ENCODE data around the gene INPPL1.

Gene INPPL1

GRCh38 chr11:72218251-72218745, 6.3 kb upstream of the INPPL1 start:
- no peak for DNase-seq (ENCODE audit: low read depth in 2 of 2)

DNA sequence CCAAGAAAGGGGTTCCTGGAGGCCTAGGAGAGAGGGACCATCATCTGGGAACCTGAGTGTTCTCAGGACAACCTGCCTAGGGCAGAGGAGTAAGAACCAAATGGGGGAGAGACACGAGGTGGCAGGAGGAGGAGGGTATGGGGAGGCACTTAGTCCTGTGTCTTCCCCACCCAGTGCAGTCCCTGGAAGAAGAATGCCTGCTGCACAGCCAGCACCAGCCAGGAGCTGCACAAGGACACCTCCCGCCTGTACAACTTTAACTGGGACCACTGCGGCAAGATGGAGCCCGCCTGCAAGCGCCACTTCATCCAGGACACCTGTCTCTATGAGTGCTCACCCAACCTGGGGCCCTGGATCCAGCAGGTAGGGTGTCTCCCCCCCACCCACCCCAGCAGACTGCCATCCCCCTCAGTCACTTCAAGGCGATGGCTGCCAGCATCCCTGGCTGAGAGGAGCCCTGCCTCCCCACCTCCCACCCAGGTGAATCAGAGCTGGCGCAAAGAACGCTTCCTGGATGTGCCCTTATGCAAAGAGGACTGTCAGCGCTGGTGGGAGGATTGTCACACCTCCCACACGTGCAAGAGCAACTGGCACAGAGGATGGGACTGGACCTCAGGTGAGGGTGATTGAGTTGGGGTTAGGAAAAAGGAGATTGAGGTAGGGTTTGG, 3.7 kb upstream of the INPPL1 start:
- no peak for DNase-seq (ENCODE audit: low read depth in 2 of 2)

- no peak for DNase-seq (ENCODE audit: low read depth in 2 of 2)
These were observed 3.0 kb upstream of the INPPL1 start for GRCh38 chr11:72221386-72222075.

DNA sequence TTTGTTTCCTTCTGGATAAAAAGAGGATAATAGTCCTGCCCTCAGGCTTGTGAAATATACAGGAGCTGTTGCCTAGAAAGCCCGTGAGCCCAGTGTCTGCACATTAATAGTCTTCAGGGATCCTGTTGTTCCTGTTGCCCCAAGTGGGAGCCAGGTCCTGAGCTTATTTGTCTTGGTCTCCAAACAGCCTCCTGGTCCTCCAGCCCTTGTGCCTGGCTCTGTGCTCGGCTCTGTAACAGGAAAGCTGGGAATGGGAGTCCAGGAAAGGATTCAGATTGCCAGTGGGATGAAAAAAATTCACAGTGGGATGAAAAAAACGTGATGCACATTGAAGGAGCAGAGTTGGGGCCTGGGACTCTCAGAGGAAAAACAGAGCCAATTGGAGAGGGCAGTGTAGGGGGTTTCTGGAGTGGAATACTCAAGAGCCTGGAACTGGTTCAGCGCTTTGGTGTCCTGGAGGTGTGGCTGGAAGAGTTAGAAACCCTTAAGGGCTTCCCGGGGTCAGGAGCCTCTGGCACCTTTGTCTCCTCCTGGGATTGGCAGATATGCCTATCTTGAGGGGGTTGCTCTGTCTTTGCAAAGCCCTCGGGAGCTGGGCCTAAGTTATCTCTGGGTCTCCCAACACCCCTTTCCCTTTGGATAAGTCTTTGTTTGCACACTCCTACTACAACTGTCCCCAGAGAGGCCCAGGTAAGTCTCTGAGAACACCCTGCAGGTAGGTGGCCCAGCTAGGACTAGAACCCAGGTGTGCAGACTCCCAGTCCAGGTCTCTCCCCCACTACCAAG, 2.3 kb upstream of the INPPL1 start:
- no peak for DNase-seq (ENCODE audit: low read depth in 2 of 2)

GRCh38 chr11:72222907-72223614, 1.5 kb upstream of the INPPL1 start:
- peak; percentile 84 to 94 for DNase-seq (ENCODE audit: low read depth in 2 of 2)

GRCh38 chr11:72223615-72224563, 678 bp upstream of the INPPL1 start:
- DNase-seq (ENCODE audit: low read depth in 2 of 2) = peak; percentile 50 to 62

GRCh38 chr11:72225411-72225951, 914 bp downstream of the INPPL1 start:
- DNase-seq (ENCODE audit: low read depth in 2 of 2) = no peak

- no peak for DNase-seq (ENCODE audit: low read depth in 2 of 2)
These were observed 2.1 kb downstream of the INPPL1 start for GRCh38 chr11:72226701-72227100.

GRCh38 chr11:72227316-72228228, 3.0 kb downstream of the INPPL1 start:
- no peak for DNase-seq (ENCODE audit: low read depth in 2 of 2)

DNA sequence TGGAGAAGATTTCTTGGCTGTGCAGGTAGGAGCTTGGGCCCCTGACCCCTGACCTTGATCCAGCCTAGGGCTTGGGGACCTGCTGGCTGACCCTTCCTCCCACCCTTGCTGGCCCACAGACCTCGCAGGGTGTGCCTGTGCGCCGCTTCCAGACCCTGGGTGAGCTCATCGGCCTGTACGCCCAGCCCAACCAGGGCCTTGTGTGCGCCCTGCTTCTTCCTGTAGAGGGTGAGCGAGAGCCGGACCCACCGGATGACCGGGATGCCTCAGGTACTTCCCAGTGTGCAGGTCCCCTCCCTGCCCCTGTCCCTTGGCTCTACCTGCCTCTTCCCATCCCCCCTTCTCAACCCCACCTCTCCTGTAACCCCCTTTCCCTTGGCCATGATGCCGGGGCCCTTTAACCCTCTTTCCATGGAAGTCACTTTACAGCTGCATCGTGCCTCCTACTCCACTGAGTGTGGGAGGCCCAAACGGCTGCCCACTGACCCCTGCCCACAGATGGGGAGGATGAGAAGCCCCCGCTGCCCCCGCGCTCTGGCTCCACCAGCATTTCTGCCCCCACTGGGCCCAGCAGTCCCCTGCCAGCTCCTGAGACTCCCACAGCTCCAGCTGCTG, 3.8 kb downstream of the INPPL1 start:
- DNase-seq (ENCODE audit: low read depth in 2 of 2) = no peak

DNA sequence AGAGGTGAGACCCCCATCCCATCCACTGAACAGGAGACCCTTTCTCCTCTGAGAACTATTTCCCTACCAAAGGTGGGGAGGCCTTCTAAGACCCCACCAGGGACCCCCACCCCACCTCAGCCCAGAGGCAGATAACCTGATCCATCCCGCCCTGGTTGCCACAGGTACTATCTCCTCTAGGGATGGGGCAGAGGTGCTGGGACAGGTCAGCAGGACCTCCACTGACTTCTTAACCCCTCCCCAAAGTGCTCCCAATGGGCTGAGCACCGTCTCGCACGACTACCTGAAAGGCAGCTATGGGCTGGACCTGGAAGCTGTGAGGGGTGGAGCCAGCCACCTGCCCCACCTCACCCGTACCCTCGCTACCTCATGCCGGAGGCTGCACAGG, 4.3 kb downstream of the INPPL1 start:
- no peak for DNase-seq (ENCODE audit: low read depth in 2 of 2)

GRCh38 chr11:72229336-72229924, 4.9 kb downstream of the INPPL1 start:
- DNase-seq (ENCODE audit: low read depth in 2 of 2) = no peak

DNA sequence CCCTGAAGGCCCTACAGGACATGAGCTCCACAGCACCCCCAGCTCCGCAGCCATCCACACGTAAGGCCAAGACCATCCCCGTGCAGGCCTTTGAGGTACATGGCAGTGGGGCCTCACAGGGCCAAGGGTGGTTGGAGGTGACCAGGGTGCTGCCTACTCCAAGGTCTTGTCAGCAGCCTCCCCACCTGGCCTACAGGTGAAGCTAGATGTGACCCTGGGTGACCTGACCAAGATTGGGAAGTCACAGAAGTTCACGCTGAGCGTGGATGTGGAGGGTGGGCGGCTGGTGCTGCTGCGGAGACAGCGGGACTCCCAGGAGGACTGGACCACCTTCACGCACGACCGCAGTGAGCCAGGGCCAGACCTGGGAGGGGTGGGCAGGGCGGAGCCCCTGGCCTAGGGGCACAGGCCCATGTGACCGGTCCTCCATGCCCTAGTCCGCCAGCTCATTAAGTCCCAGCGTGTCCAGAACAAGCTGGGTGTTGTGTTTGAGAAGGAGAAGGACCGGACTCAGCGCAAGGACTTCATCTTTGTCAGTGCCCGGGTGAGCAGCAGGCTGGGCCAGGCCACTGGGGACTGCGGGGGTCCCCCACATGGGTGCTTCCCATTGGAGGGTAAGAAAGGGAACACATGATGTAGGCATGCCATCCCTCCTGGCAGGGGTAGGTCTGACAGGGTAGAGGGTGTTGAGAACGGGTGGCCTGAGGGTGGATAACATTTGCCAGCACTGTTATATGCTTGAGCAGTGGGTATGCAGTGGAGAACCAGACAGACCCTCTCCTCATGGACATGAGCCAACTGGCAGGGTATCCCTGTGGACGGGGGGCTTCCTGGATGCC, 5.6 kb downstream of the INPPL1 start:
- no peak for DNase-seq (ENCODE audit: low read depth in 2 of 2)

GRCh38 chr11:72230764-72231365, 6.3 kb downstream of the INPPL1 start:
- DNase-seq (ENCODE audit: low read depth in 2 of 2) = no peak

DNA sequence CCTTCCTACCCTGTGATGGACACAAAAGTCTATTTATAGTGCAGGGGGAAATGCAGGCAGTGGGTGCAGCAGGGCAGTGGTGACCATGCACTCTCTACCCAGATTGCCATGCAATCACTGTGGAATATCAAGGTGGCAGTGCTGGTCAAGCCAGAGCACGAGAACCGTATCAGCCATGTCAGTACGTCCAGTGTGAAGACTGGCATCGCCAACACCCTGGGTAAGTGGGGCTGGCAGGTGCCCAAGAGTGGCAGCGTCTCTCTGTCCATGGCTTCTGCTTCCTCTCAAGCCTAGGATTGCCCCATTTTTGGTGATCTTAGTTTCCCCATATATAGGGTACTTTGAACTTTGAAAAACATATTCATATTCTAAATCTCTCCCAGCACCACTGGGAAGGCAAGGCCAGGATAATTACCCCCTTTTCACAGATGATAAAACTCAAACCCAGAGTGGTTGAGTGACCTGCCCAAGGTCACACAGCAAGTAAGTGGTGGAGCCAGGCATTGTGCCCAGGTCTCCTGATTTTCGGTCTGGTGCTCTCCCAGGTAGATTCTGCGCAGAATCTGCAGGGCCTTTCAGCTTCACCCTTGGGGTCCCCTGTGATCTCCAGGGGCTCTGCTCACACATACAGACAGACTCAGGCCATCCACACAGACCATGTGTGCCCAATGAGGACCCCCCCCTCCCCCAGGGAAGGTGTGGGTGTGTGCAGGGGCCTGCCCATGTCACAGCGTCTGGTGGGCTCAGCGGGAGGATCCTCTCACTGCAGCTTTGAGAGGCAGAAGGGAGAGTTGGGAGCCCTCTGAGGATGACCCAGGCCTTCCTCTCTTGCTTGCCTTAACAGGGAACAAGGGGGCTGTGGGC, 7.1 kb downstream of the INPPL1 start:
- no peak for DNase-seq (ENCODE audit: low read depth in 2 of 2)

Data from stimulated activated CD4-positive, alpha-beta T cell treated with anti-CD3 and anti-CD28 coated beads, Interleukin-4, amount 100 ng/mL, for 48 hours (primary cell).